Measurements from ENCODE around the gene WNT16.

DNA sequence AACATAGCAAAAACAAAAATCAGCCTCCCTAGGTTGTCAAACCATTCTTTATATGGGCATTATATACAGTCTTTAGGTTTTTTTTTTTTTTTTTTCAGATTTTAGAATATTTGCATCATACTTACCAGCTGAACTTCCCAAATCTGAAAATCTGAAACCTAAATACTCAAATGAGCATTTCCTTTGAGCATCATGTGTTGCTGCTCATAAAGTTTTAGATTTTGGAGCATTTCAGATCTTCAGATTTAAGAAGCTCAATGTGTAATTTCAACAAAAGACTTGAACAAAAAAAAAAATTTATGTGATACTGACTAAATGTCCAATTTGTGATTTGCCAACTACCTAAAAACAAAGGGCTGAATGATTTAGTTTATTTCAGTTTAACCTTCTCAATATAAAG is 53.7 kb downstream of the WNT16 start:
- TF ChIP-seq POLR2A (IDR thresholded peaks at IDR 0.05; ENCODE audit: low read length) (no peak), GATA1 (IDR thresholded peaks at IDR 0.05; ENCODE audit: low read depth, low read length) (no peak)
